Type B pancreatic cell (in vitro differentiated cells): ENCODE measurements around the gene RYR2. TPM values are rescaled to one million over a fixed set of nuclear protein-coding genes. Genes with fewer than 3 reads are reported as not detected.

Experiments used
- DNase-seq: peaks from one replicate; pipeline ENCODE4 v3.0.0; 2021; ENCODE audit warnings: mixed read lengths; ENCODE audit not compliant: unreplicated experiment; ENCODE audit errors: extremely low spot score
- H3K27ac Mint-ChIP-seq: 2 replicates; pipeline ENCODE4 v1.8.0; 2021; ENCODE audit warnings: mild to moderate bottlenecking, mixed read lengths
- H3K27me3 Mint-ChIP-seq: 2 replicates; pipeline ENCODE4 v1.8.0; 2021; ENCODE audit warnings: mixed read lengths
- H3K36me3 Mint-ChIP-seq: 2 replicates; pipeline ENCODE4 v1.8.0; 2021; ENCODE audit warnings: mixed read lengths
- H3K4me1 Mint-ChIP-seq: one replicate; pipeline ENCODE4 v1.8.0; 2021; ENCODE audit warnings: mixed read lengths; ENCODE audit not compliant: unreplicated experiment
- H3K4me3 Mint-ChIP-seq: 2 replicates; pipeline ENCODE4 v1.8.0; 2021; ENCODE audit warnings: mild to moderate bottlenecking, mixed read lengths
- H3K9me3 Mint-ChIP-seq: 2 replicates; pipeline ENCODE4 v1.8.0; 2021; ENCODE audit warnings: mixed read lengths
- total RNA-seq: library from RNA; stranded (reverse); gene quantifications from 2 replicates; pipeline ENCODE4 v1.2.1, GENCODE V29; 2021; ENCODE audit warnings: low replicate concordance
- TF ChIP-seq, protein P1 (sequence below): fragments of 200-600 bp; sonication (generic); conservative IDR thresholded peaks from 2 replicates; pipeline ENCODE4 v1.5.0; 2021; ENCODE audit warnings: antibody characterized with exemption, mild to moderate bottlenecking

The RYR2 gene
- total RNA-seq, 1 donor from 2014 or later: 0.58 TPM

DNA sequence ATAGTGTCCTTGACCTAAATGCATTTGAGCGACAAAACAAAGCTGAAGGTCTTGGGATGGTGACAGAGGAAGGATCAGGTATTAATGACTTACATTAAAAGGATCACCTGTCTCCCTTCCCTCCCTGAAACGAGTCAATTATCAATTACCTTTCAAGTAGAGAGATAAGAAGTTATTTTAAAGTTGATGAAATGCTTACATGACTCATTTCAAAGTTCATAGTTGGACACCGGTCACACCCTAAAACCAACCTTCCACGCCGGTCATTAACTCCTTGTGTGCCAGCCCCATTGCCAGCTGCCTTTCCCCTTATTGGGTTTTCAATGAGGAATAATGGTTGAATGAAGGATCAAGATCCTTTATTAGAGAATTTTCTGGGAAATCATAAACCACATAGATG is 719.0 kb downstream of the RYR2 start:
- Mint-ChIP-seq H3K4me1 (peaks cover 9% of the 10 kb centered on the region), H3K36me3 (no peaks in the 10 kb centered on the region), H3K27me3 (no peaks in the 10 kb centered on the region), H3K4me3 (no peak overlapping the region), H3K9me3 (no peaks in the 10 kb centered on the region), H3K27ac (no peak overlapping the region)
- TF ChIP-seq, protein P1, sequence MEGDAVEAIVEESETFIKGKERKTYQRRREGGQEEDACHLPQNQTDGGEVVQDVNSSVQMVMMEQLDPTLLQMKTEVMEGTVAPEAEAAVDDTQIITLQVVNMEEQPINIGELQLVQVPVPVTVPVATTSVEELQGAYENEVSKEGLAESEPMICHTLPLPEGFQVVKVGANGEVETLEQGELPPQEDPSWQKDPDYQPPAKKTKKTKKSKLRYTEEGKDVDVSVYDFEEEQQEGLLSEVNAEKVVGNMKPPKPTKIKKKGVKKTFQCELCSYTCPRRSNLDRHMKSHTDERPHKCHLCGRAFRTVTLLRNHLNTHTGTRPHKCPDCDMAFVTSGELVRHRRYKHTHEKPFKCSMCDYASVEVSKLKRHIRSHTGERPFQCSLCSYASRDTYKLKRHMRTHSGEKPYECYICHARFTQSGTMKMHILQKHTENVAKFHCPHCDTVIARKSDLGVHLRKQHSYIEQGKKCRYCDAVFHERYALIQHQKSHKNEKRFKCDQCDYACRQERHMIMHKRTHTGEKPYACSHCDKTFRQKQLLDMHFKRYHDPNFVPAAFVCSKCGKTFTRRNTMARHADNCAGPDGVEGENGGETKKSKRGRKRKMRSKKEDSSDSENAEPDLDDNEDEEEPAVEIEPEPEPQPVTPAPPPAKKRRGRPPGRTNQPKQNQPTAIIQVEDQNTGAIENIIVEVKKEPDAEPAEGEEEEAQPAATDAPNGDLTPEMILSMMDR: no peak
- no peak for DNase-seq

DNA sequence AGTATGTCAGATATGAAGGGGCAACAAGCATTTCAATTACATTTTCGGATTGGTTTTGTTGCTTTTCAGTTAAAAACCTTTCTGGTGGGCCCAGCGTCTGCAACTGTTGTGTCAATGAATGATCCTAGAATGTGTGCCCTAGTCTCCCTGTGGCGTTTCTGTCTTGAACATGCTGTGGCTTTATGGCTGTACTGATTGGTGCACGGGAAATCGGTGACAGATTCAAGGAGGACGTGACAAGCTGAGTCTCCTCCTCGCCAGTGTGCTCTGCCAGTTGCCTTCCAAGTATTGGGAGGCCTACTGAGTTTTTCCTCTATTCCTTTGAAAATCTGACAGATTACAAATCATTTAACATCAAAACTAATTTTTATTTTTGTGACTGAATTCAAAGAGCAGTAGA is 721.2 kb downstream of the RYR2 start:
- Mint-ChIP-seq H3K4me1 (peaks cover 9% of the 10 kb centered on the region), H3K9me3 (no peaks in the 10 kb centered on the region), H3K36me3 (no peaks in the 10 kb centered on the region), H3K27me3 (no peaks in the 10 kb centered on the region), H3K4me3 (no peak overlapping the region), H3K27ac (no peak overlapping the region)
- no peak for DNase-seq
- TF ChIP-seq, protein P1: no peak

DNA sequence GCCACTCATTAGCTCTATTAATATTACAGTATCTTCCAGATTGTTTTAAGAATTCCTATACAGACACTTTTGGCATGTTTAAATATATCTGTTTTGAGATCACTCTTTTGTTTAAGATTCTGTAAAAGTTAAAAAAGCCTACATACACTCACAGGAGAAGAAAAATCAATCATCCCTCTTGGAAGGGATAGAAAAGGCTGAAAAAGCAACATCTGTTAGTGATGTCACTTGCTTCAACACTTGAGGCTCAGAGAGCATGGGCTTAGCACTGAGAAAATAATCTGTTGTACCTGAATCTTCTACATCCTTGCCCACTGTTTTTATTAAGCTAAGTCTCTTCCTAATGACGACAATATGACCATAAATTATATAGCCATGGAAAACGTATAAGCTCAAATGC is 721.8 kb downstream of the RYR2 start:
- H3K4me3 Mint-ChIP-seq: no peak overlapping the region
- no peak for DNase-seq
- peaks cover 9% of the 10 kb centered on the region for H3K4me1 Mint-ChIP-seq
- no peaks in the 10 kb centered on the region for H3K9me3 Mint-ChIP-seq
- TF ChIP-seq, protein P1: no peak
- no peak overlapping the region for H3K27ac Mint-ChIP-seq
- no peaks in the 10 kb centered on the region for H3K36me3 Mint-ChIP-seq
- H3K27me3 Mint-ChIP-seq: no peaks in the 10 kb centered on the region

DNA sequence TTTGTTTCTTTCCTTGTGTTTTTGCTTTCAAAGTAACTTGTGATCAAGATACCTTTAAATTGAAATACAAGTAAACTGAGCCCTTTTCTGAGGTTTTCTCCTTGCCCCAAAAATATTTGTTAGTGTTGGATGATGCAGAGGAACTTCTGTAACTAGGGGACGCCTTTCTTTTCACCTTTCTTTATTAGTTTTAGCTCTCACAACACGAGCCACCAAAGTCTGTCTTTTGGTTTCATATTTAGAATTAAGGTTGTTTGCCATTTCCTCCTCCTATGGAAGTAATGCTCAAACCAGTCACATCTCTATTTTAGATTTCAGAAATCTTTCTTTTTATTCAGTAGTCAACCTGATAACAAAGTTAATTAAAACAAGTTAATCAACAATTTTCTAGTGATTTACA is 727.9 kb downstream of the RYR2 start:
- no peaks in the 10 kb centered on the region for H3K27me3 Mint-ChIP-seq
- H3K4me3 Mint-ChIP-seq: no peak overlapping the region
- no peak for DNase-seq
- H3K9me3 Mint-ChIP-seq: no peaks in the 10 kb centered on the region
- no peak overlapping the region for H3K27ac Mint-ChIP-seq
- H3K36me3 Mint-ChIP-seq: no peaks in the 10 kb centered on the region
- H3K4me1 Mint-ChIP-seq: peaks cover 7% of the 10 kb centered on the region
- TF ChIP-seq, protein P1: no peak

DNA sequence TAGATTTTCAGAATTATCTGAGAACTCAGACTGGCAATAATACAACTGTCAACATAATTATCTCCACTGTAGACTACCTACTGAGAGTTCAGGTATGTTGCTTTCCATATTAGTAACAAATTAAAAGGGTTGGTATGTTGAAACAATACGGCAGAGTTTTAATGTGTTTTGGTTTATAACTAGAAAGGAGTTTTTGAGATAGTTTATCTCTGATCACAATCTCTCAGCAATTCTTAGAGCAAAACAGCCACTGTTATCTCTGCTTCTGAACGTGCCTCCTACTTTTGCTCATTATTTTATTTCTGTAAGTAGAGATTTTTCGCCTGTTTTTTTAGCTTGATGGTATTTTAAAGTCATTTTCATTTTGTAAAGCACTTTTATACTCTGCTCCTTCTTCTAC is 730.0 kb downstream of the RYR2 start:
- Mint-ChIP-seq H3K27ac (no peak overlapping the region), H3K4me1 (peaks cover 14% of the 10 kb centered on the region), H3K27me3 (peaks cover 6% of the 10 kb centered on the region), H3K36me3 (no peaks in the 10 kb centered on the region), H3K4me3 (no peak overlapping the region), H3K9me3 (no peaks in the 10 kb centered on the region)
- TF ChIP-seq, protein P1: no peak
- DNase-seq: no peak

DNA sequence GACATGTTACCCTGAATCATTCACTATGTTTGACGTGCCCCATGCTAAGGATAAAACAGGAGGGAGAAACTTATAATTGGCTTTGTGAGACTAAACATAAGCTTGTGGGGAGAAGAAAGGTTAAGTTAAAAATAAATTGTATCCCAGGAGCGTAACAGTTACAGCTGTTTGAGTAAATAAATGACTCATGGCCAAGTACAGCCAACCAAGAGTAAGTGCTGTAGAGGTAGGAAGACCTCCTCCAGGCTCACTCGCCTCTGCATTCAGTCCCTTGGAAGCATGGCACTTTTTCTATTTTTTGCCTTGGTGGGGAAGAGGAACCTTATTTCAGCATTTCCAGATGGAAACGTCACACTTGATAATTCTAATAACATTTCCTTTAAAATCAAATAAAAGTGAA is 732.3 kb downstream of the RYR2 start:
- no peak for DNase-seq
- H3K9me3 Mint-ChIP-seq: no peaks in the 10 kb centered on the region
- no peaks in the 10 kb centered on the region for H3K36me3 Mint-ChIP-seq
- no peak overlapping the region for H3K4me3 Mint-ChIP-seq
- H3K4me1 Mint-ChIP-seq: peaks cover 14% of the 10 kb centered on the region
- peaks cover 10% of the 10 kb centered on the region for H3K27me3 Mint-ChIP-seq
- H3K27ac Mint-ChIP-seq: no peak overlapping the region
- TF ChIP-seq, protein P1: no peak
